ENCODE measurements around the gene MDN1.

MDN1 gene

DNA sequence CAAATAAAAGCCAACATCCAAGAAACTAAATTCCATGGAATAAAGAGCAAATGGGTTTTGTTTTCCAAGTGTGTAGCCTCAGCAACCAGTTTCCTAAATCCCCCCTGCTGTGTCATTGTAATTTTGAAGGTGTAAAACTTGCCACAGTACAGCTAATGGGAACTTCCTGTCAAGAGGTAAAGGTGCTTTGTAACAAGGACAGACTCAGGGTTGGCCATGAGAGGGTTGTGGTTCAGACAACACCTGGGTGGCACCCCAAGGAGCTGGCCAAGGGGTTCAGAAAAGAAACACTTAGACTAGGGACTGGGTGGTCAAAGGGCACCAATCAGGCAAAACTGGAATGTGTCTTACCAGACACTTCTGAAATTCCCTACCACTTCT lies 128.7 kb downstream of the MDN1 start:
- no peak for DNase-seq

- no peak for DNase-seq
Observed at GRCh38 chr6:89689732-89690131, 129.9 kb downstream of the MDN1 start.

DNA sequence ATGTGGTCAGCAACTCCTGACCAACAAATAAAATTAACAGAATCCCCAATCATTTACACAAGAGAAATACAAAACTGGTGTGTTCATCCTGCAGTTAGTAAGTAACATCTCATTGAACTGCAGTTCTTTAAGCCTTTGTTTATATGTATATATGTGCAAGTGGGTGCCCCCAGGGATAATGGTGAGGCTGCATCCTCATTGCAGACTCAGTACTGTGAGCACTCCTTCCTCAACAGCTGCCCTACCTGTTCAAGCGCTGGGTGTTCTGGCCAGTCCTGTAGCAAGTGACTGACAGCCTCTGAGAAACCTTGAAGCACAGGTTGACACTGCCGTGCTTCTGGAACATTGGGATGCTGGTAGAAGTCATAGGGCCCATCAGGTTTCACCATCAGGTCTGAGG lies 131.3 kb downstream of the MDN1 start:
- DNase-seq = no peak

- no peak for DNase-seq
Observed at GRCh38 chr6:89685311-89685710, 134.3 kb downstream of the MDN1 start.

DNA sequence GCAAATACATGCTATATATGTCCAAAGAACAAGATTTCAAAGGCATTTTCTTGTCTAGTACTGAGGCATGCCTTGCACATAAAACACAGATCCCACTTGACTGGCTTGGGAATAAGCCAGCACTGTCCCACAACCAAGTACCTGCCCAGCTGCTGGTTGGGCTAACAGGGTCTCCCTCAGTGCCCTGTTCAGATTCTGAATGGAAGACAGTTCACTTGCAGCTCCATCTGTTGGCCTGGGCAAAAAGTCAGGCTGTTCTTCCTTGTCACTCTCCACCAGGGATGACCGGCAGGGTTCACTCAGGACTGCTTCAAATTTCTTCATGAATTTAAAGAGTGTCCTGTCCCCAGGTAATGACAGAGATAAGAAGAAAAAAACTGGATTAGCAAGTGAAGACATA lies 136.6 kb downstream of the MDN1 start:
- no peak for DNase-seq

DNA sequence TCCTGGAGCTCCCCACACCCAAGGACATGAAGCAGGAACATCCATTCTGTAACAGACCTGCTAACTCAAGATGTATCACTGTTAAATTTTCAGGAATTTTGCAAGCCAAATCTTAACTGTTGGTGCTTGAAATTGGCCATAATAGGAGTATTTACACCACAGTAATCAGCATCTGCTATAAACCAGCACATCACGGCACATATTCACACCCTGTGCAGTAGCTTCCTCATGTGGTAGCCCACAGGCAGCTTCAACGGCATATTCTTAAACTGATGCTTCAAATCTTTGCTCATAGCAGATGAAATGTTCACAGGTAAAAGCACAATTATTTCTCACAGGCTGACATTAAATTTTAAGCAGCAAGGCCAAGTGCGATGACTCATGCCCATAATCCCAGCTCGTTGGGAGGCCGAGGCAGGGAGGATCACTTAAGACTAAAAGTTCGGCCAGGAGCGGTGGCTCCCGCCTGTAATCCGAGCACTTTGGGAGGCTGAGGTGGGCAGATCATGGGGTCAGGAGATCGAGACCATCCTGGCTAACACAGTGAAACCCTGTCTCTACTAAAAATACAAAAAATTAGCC lies 137.5 kb downstream of the MDN1 start:
- no peak for DNase-seq

GRCh38 chr6:89680551-89680950 lies 139.0 kb downstream of the MDN1 start:
- DNase-seq = no peak

GRCh38 chr6:89680150-89680549 lies 139.4 kb downstream of the MDN1 start:
- DNase-seq = no peak

- DNase-seq = no peak
Observed at GRCh38 chr6:89679215-89680120, 140.1 kb downstream of the MDN1 start.

DNA sequence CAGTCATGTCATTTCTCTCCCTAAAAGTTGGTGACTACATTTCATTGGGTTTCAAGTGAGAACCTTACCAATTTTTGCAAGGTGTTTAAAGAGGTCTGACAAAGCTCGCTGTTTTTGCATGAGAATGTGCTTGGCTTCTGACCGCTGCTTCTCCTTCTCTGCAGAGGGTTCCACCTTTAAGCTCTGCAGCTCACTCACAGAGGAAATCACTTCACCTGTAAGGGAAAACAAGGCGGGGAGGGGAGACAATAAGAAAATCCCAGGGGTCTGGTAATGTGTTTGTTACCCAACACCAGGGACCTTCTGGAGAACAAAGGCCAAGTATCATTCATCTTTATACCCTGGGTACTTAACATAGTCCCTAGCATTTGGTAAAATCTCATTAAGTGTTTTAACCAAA lies 141.1 kb downstream of the MDN1 start:
- DNase-seq = no peak

DNA sequence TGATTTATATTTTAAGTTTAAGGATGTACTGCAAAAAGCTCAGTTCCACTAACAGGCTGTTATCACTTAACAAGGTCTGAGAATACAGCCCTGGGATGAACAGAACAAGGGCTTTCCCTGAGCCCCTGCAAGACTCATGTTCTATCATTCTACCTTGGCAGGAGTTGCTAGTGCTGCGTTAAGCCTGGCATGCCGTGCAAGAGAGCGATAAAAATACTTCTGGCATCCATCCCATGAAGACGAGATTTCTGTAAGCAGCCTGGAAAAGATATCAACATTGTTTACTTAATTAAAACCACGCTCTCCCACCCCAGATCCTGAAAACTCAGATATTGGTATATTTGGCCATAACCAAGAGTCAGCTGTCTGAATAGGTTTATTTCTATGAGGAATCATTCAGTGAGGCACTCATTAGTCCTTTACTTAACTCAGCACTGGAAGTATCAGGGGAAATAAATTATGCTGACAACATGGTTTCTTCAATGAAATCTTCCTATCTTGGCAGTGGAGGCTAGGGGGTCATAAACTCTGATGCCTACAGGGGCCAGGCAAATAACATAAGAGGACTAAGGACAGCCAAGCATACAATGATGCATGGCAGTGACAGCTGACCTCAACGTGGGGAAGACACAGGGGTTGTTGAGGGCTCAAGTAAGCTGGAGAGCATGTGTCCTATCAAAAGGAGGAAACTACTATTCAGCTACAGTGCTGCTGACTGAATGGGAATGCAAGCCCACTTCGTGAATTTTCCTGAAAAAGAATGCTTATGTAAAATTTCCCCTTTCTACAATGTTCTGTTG lies 143.4 kb downstream of the MDN1 start:
- DNase-seq = no peak

- no peak for DNase-seq
Observed at GRCh38 chr6:89670935-89671565, 148.5 kb downstream of the MDN1 start.

GRCh38 chr6:89669002-89669401 lies 150.6 kb downstream of the MDN1 start:
- no peak for DNase-seq

DNA sequence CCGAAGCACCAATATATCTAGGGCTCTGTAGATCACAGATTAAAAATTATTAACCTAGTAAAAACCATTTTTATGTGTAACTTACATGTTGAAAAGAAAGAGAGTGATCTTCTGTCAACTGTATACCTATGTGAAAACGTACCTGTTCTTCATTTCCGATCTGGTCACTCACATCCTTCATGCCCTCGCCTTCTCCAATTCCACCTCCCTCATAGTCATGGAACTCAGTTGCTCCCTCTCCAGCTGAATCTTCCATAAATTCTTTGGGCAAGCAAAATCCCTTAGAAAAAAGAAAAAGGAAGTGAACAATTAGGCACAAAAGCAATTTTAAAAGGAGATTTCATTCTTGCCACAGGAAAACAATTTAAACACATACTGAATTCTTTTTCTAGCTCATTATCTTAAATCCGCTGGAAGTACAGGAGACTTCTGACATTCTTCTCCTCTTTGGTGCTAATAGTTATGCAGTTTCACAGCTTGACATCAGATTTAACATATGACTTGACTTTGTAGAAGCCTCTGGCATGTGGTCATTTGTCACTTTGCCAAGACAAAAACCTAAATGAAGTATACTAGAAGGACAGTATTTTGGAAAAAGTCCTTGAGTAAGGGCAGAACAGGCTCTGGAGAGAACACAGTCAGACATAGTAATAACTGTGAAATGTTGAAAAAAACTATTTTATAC lies 151.6 kb downstream of the MDN1 start:
- no peak for DNase-seq

DNA sequence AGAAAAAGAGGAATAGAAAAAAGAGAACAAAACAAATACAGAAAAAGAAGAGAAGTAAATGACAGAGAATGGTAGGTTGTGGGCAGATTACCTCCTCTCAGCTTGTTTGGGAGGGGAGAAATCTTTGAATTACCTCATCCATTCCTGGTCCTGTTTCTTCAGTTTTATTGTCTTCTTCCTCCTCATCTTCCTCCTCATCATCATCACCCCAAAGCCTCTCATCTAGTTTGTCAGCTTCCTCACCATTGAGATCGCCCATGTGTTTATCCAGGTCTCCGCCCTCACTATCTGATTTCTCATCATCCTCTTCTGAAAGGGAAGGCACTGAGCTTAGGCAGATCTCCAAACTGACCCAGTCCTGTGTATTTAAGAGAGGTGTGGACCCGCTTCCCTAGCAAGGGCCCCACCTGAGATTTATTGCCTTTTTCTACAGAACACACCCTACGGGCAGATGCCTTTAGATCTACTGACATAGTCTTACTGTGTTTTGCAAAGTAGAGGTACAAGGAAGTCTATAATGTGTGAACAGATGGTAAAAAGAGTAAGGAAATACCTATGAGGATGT lies 156.9 kb downstream of the MDN1 start:
- no peak for DNase-seq

GRCh38 chr6:89661559-89661958 lies 158.0 kb downstream of the MDN1 start:
- DNase-seq = no peak

- no peak for DNase-seq
Observed at GRCh38 chr6:89660981-89661380, 158.6 kb downstream of the MDN1 start.

DNA sequence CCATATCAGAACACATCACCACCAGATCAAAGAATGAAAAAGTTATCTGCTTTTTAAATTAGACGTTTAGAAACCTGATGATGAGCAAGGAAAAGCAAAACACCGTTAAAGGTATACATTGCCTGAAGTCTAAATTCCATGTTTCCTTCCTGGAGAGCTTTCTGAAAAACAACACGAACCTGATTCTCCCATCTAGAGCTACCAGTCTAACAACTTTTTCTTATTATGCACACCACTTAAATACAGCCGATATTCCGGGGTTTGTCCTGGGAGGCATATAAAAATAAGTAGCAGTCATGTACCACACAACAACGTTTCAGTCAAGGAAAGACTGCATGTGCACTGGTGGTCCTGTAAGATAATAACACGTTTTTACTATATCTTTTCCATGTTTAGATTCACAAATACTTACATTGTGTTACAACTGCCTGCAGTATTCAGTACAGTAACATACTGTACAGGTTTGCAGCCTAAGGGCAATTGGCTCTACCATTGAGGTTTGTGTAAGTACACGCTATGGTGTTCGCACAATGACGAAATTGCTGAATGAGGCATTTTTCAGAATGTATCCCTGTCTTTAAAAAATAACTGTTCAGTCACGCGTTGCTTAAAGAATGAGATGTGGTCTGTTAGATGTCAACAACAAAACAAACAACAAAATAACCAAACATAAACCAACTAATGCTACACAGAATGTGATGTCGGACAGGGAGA lies 162.0 kb downstream of the MDN1 start:
- DNase-seq = no peak

- DNase-seq = peak; percentile 85
Observed at GRCh38 chr6:89655122-89655521, 164.5 kb downstream of the MDN1 start.

DNA sequence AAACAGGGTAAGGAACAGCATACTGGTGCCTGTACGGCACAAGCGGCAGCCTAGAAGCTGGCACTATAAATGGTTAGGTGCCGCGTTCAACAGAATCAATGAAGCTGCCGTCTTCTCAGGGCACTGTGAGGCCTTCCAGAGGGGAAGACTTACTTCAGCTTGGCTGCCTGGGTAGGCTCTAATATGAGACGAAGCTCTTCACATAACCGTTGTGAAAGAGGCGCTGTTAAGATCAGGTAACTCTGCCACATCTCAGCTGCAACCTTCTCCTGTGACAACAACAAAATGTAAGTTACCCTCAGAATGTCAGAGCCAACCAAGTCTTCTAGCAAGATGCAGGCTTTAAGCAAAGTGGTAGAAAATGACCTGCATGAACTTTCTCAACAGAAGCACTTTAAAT lies 169.0 kb downstream of the MDN1 start:
- DNase-seq = no peak

- no peak for DNase-seq
Observed at GRCh38 chr6:89649682-89650081, 169.9 kb downstream of the MDN1 start.

DNA sequence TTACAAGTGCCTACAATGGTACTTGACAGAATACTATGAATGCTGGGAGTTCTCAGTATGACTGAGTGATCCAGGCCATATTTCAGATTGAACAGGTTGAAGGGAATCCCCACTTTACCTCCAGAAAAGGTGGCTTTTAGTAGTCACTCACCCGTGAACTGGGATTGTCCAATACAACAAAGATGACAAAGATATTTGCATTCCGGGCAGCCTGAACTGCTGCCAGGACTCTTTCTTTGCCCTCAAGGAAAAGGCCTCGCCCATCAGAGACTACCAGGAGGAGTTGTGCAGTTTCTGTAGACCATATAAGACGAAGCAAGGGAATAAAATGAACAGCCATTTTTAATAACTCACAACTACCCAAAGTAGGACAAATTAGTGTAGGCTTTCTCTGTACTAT lies 174.7 kb downstream of the MDN1 start:
- no peak for DNase-seq
